Caco-2 (cell line): ENCODE results near the gene GRIK4. TPM values are rescaled to one million over a fixed set of nuclear protein-coding genes. Genes with fewer than 3 reads are reported as not detected.

Experiments
- BruUV-seq: library from RNA; stranded (reverse); fragments of 400-500 nt; replicated peaks from 2 replicates; lab custom pipeline; 2021; lab: Mats Ljungman, UMichigan
- CTCF ChIA-PET: fragments of 300-600 bp; sonication (Branson Sonifier 250); formaldehyde crosslinking; loops from one replicate; lab custom pipeline; 2022; ENCODE audit warnings: antibody characterized with exemption; lab: Charles Lee
- POLR2A ChIA-PET: fragments of 300-600 bp; sonication (Branson Sonifier 250); formaldehyde crosslinking; loops from one replicate; lab custom pipeline; 2022; ENCODE audit warnings: antibody characterized with exemption; lab: Charles Lee
- DNase-seq, 2 experiments: peaks; one replicate each; pipeline versions ENCODE4 v3.0.0 to v3.0.0-alpha.2; 2020 to 2022
- H3K27me3 ChIP-seq: replicated peaks from 2 replicates; pipeline ENCODE4 v1.6.0; 2011; ENCODE audit warnings: low read length; ENCODE audit not compliant: control insufficient read depth, insufficient read depth
- H3K36me3 ChIP-seq: 2 replicates; pipeline ENCODE4 v1.5.1; 2011; ENCODE audit warnings: low read length; ENCODE audit not compliant: control insufficient read depth, insufficient read depth
- H3K4me1 ChIP-seq: fragments of 250-450 bp; sonication (Bioruptor Pico); 2 replicates; pipeline ENCODE4 v1.5.1; 2020; ENCODE audit warnings: mild to moderate bottlenecking
- H3K4me3 ChIP-seq: 2 replicates; pipeline ENCODE4 v1.5.1; 2011; ENCODE audit warnings: low read depth, mild to moderate bottlenecking, control low read depth, low read length
- H3K9me3 ChIP-seq: fragments of 250-450 bp; sonication (Bioruptor Pico); 2 replicates; pipeline ENCODE4 v1.5.1; 2020; ENCODE audit warnings: mild to moderate bottlenecking, moderate library complexity
- H3K27ac Mint-ChIP-seq: one replicate; pipeline ENCODE4 v1.8.0; 2022; ENCODE audit warnings: mixed read lengths; ENCODE audit not compliant: unreplicated experiment
- H3K27me3 Mint-ChIP-seq: one replicate; pipeline ENCODE4 v1.8.0; 2022; ENCODE audit warnings: mixed read lengths; ENCODE audit not compliant: insufficient read depth, unreplicated experiment
- H3K36me3 Mint-ChIP-seq: one replicate; pipeline ENCODE4 v1.8.0; 2022; ENCODE audit warnings: mild to moderate bottlenecking, mixed read lengths; ENCODE audit not compliant: insufficient read depth, unreplicated experiment
- H3K4me1 Mint-ChIP-seq: one replicate; pipeline ENCODE4 v1.8.0; 2022; ENCODE audit warnings: low read depth, mixed read lengths; ENCODE audit not compliant: unreplicated experiment
- H3K4me3 Mint-ChIP-seq: one replicate; pipeline ENCODE4 v1.8.0; 2022; ENCODE audit warnings: mild to moderate bottlenecking, moderate library complexity, mixed read lengths; ENCODE audit not compliant: unreplicated experiment
- H3K9me3 Mint-ChIP-seq: one replicate; pipeline ENCODE4 v1.8.0; 2022; ENCODE audit warnings: mixed read lengths; ENCODE audit not compliant: unreplicated experiment
- intact Hi-C: fragments of 100-400 bp; cut with micrococcal nuclease; formaldehyde crosslinking; loops from one replicate; pipeline ENCODE4 v1.10.0; 2022; ENCODE audit not compliant: unreplicated experiment
- total RNA-seq: library from RNA; stranded (reverse); gene quantifications from 2 replicates; pipeline ENCODE4 v1.2.3, GENCODE V29; 2022
- TF ChIP-seq, protein P1 (sequence below), 2 experiments: fragments of 200-600 bp in 1 of 2; IDR thresholded peaks; 1 replicate in 1 of 2; 2 replicates in 1 of 2; pipeline versions ENCODE4 v1.5.1 to v1.8.0; 2011 to 2022; ENCODE audit warnings: antibody characterized with exemption in 1 of 2, control low read depth in 1 of 2, inconsistent platforms in 1 of 2, low read depth in 1 of 2, low read length in 1 of 2, mild to moderate bottlenecking in 1 of 2, moderate library complexity in 1 of 2; ENCODE audit not compliant: insufficient read depth in 1 of 2, severe bottlenecking in 1 of 2, unreplicated experiment in 1 of 2

The GRIK4 gene
- total RNA-seq, 1 experiment from 2014 or later: 2.0 TPM

DNA sequence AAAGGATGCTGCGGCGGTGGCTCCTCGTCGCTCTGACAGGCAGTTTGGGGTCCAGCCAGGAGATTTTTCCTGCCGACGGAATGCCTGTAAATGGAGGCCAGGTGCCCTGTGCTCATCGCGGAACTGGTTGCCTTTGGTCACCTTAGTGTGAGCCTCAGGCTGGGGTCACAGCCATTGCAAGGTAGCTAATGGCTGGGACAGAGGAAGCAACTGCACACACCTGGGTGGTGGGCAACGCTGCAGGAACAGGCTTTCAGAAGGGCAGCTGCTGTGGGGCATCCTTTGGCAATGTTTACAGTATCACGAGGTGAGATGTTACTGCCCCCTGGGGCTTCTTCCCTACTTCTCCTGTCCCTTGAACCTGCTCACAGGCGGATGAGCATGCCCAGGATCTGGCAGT is 205.5 kb downstream of the GRIK4 start:
- H3K36me3 Mint-ChIP-seq: no peaks in the 10 kb centered on the region
- intact Hi-C loops: no loop called here
- BruUV-seq: no TSS peak
- H3K9me3 Mint-ChIP-seq: no peaks in the 10 kb centered on the region
- H3K27me3 ChIP-seq: no peaks in the 10 kb centered on the region
- peaks cover 14% of the 10 kb centered on the region for H3K4me1 Mint-ChIP-seq
- ChIA-PET CTCF (interaction anchor here (0.6 kb wide), 1 partner anchor 108 kb away, joined by 3 read pairs; no protein-coding TSS in a partner anchor), POLR2A (no interaction called here)
- no peaks in the 10 kb centered on the region for H3K27me3 Mint-ChIP-seq
- TF ChIP-seq, protein P1, sequence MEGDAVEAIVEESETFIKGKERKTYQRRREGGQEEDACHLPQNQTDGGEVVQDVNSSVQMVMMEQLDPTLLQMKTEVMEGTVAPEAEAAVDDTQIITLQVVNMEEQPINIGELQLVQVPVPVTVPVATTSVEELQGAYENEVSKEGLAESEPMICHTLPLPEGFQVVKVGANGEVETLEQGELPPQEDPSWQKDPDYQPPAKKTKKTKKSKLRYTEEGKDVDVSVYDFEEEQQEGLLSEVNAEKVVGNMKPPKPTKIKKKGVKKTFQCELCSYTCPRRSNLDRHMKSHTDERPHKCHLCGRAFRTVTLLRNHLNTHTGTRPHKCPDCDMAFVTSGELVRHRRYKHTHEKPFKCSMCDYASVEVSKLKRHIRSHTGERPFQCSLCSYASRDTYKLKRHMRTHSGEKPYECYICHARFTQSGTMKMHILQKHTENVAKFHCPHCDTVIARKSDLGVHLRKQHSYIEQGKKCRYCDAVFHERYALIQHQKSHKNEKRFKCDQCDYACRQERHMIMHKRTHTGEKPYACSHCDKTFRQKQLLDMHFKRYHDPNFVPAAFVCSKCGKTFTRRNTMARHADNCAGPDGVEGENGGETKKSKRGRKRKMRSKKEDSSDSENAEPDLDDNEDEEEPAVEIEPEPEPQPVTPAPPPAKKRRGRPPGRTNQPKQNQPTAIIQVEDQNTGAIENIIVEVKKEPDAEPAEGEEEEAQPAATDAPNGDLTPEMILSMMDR (IDR thresholded peaks at IDR 0.05; ENCODE audit: insufficient read depth in 1 of 2, low read depth in 1 of 2, low read length in 1 of 2, severe bottlenecking in 1 of 2, unreplicated experiment in 1 of 2): no peak
- H3K36me3 ChIP-seq: no peaks in the 10 kb centered on the region
- H3K4me3 ChIP-seq: no peak overlapping the region
- no peak overlapping the region for H3K27ac Mint-ChIP-seq
- H3K9me3 ChIP-seq: no peaks in the 10 kb centered on the region
- no peak for DNase-seq
- H3K4me3 Mint-ChIP-seq: no peak overlapping the region
- no peaks in the 10 kb centered on the region for H3K4me1 ChIP-seq

DNA sequence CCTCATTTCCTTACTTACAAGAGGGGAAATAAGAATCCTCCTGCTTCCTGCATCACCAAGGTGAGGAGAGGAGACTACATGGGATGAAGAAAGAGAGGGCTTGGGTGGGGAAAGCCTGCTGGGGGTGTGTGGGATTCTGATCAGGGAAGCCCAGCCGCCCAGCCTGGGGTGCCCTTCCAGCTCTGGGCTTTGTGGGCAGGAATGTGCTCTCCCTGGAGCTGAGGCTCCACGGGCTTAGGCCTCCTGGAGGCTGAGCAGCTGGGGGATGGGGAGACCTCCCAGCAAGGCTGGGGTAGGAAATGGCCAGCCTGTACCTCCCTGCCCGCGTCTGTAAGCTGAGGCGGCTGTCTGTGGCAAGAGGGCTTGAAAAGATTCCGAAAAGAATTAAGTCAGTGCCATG is 206.1 kb downstream of the GRIK4 start:
- H3K27me3 ChIP-seq: no peaks in the 10 kb centered on the region
- H3K9me3 ChIP-seq: no peaks in the 10 kb centered on the region
- intact Hi-C loops: no loop called here
- H3K36me3 Mint-ChIP-seq: no peaks in the 10 kb centered on the region
- H3K4me3 ChIP-seq: no peak overlapping the region
- no peak for DNase-seq
- ChIA-PET CTCF (no interaction called here), POLR2A (no interaction called here)
- H3K4me3 Mint-ChIP-seq: no peak overlapping the region
- TF ChIP-seq, protein P1 (IDR thresholded peaks at IDR 0.05; ENCODE audit: insufficient read depth in 1 of 2, low read depth in 1 of 2, low read length in 1 of 2, severe bottlenecking in 1 of 2, unreplicated experiment in 1 of 2): no peak
- no peaks in the 10 kb centered on the region for H3K9me3 Mint-ChIP-seq
- no peaks in the 10 kb centered on the region for H3K4me1 ChIP-seq
- H3K27me3 Mint-ChIP-seq: no peaks in the 10 kb centered on the region
- H3K27ac Mint-ChIP-seq: no peak overlapping the region
- H3K4me1 Mint-ChIP-seq: peaks cover 14% of the 10 kb centered on the region
- H3K36me3 ChIP-seq: no peaks in the 10 kb centered on the region
- no TSS peak for BruUV-seq

DNA sequence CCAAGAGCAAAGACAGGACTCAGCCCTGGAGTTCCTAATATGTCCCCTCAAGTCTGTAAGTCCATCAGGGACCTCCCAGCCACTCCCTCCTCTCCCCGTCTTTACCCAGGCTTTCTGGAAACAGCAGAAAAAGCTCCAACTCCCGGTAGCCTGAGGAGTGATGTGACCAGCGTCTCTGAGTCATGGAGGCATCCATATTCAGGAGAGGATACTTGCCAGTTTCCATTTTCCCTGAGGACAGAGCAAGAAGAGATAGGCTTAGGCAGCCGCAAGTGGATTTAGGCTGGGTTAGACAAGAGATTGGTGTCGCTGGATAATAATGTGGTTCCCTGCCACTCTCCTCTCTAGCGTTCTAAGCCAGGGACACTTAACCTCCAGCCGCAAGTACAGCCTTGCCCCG is 206.6 kb downstream of the GRIK4 start:
- TF ChIP-seq, protein P1 (IDR thresholded peaks at IDR 0.05; ENCODE audit: insufficient read depth in 1 of 2, low read depth in 1 of 2, low read length in 1 of 2, severe bottlenecking in 1 of 2, unreplicated experiment in 1 of 2): no peak
- Mint-ChIP-seq H3K4me1 (peaks cover 14% of the 10 kb centered on the region), H3K36me3 (no peaks in the 10 kb centered on the region), H3K9me3 (no peaks in the 10 kb centered on the region), H3K4me3 (no peak overlapping the region), H3K27ac (no peak overlapping the region), H3K27me3 (no peaks in the 10 kb centered on the region)
- intact Hi-C loops: no loop called here
- Histone ChIP-seq H3K4me1 (no peaks in the 10 kb centered on the region), H3K9me3 (no peaks in the 10 kb centered on the region), H3K27me3 (no peaks in the 10 kb centered on the region), H3K36me3 (no peaks in the 10 kb centered on the region), H3K4me3 (no peak overlapping the region)
- no TSS peak for BruUV-seq
- CTCF ChIA-PET: no interaction called here
- POLR2A ChIA-PET: no interaction called here
- no peak for DNase-seq
